ENCODE measurements around the gene ZCCHC8. TPM values are rescaled to one million over a fixed set of nuclear protein-coding genes. Genes with fewer than 3 reads are reported as not detected.
"Not testable (repeated sequence)": the region's sequence is repeated elsewhere in the genome, so short reads cannot be mapped to it uniquely, and the experiment has no call there.

ZCCHC8 gene
- total RNA-seq, 2 experiments from 2014 or later = 45.2 to 45.3 TPM

DNA sequence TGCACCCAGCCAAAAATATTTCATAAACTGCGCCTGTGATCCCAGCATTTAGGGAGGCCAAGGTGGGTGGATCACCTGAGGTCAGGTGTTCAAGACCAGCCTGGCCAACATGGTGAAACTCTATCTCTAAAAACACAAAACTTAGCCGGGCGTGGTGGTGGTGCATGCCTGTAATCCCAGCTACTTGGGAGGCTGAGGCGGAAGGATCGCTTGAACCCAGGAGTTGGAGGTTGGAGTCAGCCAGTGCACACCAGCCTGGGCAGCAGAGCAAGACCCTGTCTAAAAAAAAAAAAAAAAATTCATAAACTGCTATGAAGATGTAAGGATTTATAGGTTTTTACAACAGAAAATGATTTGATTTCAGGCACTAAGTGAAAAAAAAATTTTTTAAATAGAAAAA is 71.7 kb downstream of the ZCCHC8 start:
- DNase-seq; H3K4me1 Mint-ChIP-seq; CTCF ChIA-PET; H3K4me3 Mint-ChIP-seq; ATAC-seq; H3K9me3 Mint-ChIP-seq (ENCODE audit: low read depth); H3K27ac Mint-ChIP-seq; H3K36me3 Mint-ChIP-seq; H3K27me3 Mint-ChIP-seq: not testable (repeated sequence)

DNA sequence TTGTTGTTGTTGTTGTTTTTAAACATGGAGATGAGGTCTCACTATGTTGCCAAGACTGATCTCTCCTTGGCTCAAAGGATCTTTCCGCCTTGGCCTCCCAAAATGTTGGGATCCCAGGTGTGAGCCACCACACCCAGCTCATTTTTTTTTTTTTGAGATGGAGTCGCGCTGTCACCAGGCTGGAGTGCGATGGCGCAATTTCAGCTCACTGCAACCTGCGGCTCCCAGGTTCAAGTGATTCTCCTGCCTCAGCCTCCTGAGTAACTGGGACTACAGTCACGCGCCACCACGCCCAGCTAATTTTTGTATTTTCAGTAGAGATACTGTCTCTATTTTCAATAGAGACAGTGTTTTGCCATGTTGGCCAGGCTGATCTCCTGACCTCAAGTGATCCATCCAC is 73.3 kb downstream of the ZCCHC8 start:
- Mint-ChIP-seq H3K9me3 (ENCODE audit: low read depth) (no peaks in the 10 kb centered on the region), H3K4me1 (peaks cover 10% of the 10 kb centered on the region), H3K27me3 (no peaks in the 10 kb centered on the region), H3K36me3 (no peaks in the 10 kb centered on the region), H3K4me3 (no peak overlapping the region), H3K27ac (no peak overlapping the region)
- DNase-seq = no peak
- CTCF ChIA-PET = interaction anchor here (1.3 kb wide), 1 partner anchor 28 kb away, joined by 5 read pairs; no protein-coding TSS in a partner anchor
- no peak for ATAC-seq

DNA sequence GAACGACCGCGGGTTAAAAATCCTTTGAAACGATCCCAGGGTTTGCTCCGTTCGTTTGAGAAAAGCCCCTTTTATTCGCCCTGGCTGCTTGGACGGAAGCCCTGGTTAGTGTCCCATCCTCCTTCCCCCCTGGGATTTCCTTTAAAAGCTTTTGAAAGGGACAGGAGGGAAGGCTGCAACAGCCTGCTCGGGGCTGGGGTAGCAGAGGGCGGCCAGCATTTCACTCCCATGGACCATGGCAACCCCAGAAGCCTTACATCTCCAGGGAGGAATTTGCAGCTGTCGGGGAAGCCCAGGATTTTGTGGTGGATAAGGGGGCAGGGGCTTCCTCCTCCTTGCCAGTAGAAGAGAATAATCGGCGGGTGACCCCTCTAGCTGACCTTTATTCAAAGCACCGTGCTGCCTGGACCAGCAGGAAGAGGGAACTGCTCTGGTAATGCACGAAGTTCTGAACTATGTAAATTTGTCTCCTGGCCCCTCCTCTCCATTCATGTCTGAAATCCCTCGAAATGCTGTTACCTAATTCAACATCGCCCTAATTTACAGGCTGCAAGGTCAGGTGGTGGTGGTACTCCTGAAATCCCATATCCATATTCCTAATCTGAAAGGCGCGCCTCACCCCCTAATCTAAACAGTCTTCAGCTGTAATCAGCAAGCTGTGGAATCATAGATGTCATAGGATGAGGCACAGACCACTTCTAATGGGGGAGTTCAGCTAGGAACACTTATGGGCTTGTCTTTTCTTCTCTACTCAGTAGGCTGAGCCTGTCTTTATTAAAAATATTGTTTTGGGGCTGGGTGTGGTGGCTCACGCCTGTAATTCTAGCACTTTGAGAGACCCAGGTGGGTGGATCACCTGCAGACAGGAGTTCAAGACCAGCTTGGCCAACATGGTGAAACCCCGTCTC is 77.2 kb downstream of the ZCCHC8 start:
- DNase-seq = no peak
- Mint-ChIP-seq H3K9me3 (ENCODE audit: low read depth) (no peaks in the 10 kb centered on the region), H3K27ac (peak overlapping the region; percentile 83), H3K36me3 (no peaks in the 10 kb centered on the region), H3K4me3 (peak overlapping the region; percentile 80), H3K4me1 (peaks cover 31% of the 10 kb centered on the region), H3K27me3 (no peaks in the 10 kb centered on the region)
- no peak for ATAC-seq
- CTCF ChIA-PET = interaction anchor here (0.8 to 2.0 kb wide), 11 partner anchors 11 to 101 kb away, joined by 3 to 12 read pairs (median 4); partner anchors contain the start of gene ZCCHC8

DNA sequence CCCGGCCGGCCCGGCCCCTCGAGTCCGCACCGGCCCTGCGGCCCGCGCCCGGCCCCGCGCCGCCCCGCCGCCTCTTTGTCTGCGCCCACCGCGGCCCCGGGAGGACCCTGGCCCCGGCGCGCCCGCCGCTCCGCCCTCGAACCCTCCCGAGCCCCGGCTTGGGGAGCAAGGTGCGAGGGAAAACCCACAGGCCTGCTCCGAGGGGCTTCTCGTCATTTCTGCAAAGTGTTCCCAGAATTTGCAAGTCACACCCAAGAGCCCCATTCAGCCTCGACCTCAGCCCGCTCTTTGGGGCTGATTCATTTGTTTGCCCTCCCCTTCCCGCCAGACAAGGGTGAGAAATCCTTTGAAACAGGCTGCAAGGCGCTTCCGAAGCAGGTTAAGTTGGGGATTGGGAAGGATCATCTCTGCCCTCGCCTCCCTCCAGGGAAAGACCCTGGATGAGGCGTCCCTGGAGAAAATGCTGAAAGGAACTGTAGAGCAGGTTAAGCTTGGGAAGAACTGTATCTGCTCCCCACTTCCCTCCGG is 77.9 kb downstream of the ZCCHC8 start:
- Mint-ChIP-seq H3K9me3 (ENCODE audit: low read depth) (no peaks in the 10 kb centered on the region), H3K4me3 (peak overlapping the region; percentile 80), H3K36me3 (peaks cover 2% of the 10 kb centered on the region), H3K27ac (peak overlapping the region; percentile 83), H3K4me1 (peaks cover 36% of the 10 kb centered on the region), H3K27me3 (no peaks in the 10 kb centered on the region)
- ATAC-seq (no peak), DNase-seq (peak; percentile 59)
- CTCF ChIA-PET = interaction anchor here (0.8 to 2.9 kb wide), 14 partner anchors 10 to 100 kb away, joined by 3 to 13 read pairs (median 5); partner anchors contain the start of gene ZCCHC8

DNA sequence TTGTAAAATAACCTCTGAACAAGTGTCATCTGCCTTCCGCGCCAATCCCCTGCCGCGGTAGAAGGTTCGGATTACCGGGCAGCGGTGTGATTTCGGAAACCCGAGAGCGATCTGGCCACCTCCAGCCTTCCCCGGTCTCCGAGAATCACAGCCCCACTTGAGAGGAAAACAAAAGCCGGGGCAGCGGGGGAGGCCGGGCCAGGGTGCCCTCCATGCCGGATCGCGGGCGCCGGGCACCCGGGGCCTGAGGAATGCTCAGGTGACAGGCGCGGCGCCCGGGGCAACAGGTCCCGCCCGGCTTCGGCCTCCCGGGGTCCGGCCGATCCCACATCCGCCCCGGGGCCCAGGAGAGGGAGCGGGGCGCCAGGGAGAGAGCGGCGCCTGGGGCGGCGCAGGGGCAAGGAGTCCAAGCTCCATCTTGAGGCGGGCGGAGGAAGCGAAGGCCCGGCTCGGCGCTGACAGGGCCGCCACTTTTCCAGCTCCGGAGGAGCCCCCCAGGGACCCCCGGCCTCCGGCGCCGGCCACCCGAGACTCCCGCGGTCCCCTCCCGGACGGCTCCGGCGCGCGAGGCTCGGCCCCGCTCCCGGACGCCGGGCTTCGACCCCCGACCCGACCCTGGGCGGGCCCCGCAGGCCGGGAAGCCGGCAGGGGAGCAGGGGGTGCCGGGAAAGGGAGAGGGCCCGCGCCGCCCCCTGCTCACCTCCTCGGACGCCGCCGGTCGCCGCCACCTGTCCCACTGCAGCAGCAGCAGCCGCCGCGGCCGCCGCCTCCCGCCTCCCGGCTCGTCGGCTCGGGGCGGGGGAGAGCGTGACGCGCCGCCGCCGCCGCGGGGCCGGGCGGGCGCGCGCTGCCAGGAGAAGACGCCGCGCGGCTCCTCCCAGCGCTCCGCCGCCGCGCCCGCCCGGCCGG is 78.7 kb downstream of the ZCCHC8 start, which contains the start of gene CLIP1:
Gene CLIP1 (minus strand): TSS at position 849 of the 909 bp plus-strand sequence. CDS start 42,217 bp downstream, outside the sequence.
- DNase-seq (peak; percentile 70), ATAC-seq (peak; percentile 83)
- peaks cover 3% of the 10 kb centered on the region for H3K36me3 Mint-ChIP-seq
- peaks cover 37% of the 10 kb centered on the region for H3K4me1 Mint-ChIP-seq
- H3K27ac Mint-ChIP-seq = peak within 1 kb of the TSS; percentile 83
- no peaks in the 10 kb centered on the region for H3K9me3 Mint-ChIP-seq (ENCODE audit: low read depth)
- peak within 1 kb of the TSS; percentile 83 for H3K4me3 Mint-ChIP-seq
- H3K27me3 Mint-ChIP-seq = no peaks in the 10 kb centered on the region
- CTCF ChIA-PET = interaction anchor here (1.0 to 2.9 kb wide), 7 partner anchors 10 to 79 kb away, joined by 3 to 13 read pairs (median 4); partner anchors contain the start of gene ZCCHC8

Other genes starting within 250 kb of the ZCCHC8 start
- 10 to 100 TPM; 26.2 to 37.3 TPM for gene VPS33A, start 234.4 kb downstream of the ZCCHC8 start, total RNA-seq
- gene CLIP1, start 78.3 kb downstream of the ZCCHC8 start, total RNA-seq = 10 to 100 TPM; 56.2 to 75.7 TPM
- 100 to 1,000 TPM; 102 to 113 TPM for gene RSRC2, start 26.0 kb upstream of the ZCCHC8 start, total RNA-seq
- 100 to 1,000 TPM; 129 to 200 TPM for gene KNTC1, start 26.3 kb upstream of the ZCCHC8 start, total RNA-seq
- gene HCAR2, start 202.4 kb upstream of the ZCCHC8 start, total RNA-seq = not detected
- gene HCAR3, start 215.9 kb upstream of the ZCCHC8 start, total RNA-seq = under 1 TPM in 1 of 2 experiments, not detected in 1; 0.09 TPM
- under 1 TPM; 0.06 to 0.23 TPM for gene HCAR1, start 229.9 kb upstream of the ZCCHC8 start, total RNA-seq